ENCODE measurements around the gene JADE1.

The JADE1 gene

GRCh38 chr4:128809477-128810330 is at the start of gene JADE1:
Gene JADE1, plus strand, starts transcription at chr4:128809700. Its CDS starts 22,059 bp downstream, at chr4:128831759.
- TF ChIP-seq JUND (IDR thresholded peaks at IDR 0.05; ENCODE audit: low read depth), result no peak
- DNase-seq (ENCODE audit: low read depth in 1 of 2, low spot score in 1 of 2), result peak; percentile 79 to 94
- in situ Hi-C loops (cut with HindIII; ENCODE audit: low pct_unique_long_range_greater_than_20kb, low sequenced_read_pairs), result no loop called here

- DNase-seq (ENCODE audit: low read depth in 1 of 2, low spot score in 1 of 2), result no peak
- TF ChIP-seq JUND (IDR thresholded peaks at IDR 0.05; ENCODE audit: low read depth), result no peak
- in situ Hi-C loops (cut with HindIII; ENCODE audit: low pct_unique_long_range_greater_than_20kb, low sequenced_read_pairs), result no loop called here
These were observed 42.7 kb upstream of the JADE1 start for GRCh38 chr4:128766781-128767180.

GRCh38 chr4:128768373-128768996 is 41.0 kb upstream of the JADE1 start:
- in situ Hi-C loops (cut with HindIII; ENCODE audit: low pct_unique_long_range_greater_than_20kb, low sequenced_read_pairs), result no loop called here
- no peak for TF ChIP-seq JUND (IDR thresholded peaks at IDR 0.05; ENCODE audit: low read depth)

DNA sequence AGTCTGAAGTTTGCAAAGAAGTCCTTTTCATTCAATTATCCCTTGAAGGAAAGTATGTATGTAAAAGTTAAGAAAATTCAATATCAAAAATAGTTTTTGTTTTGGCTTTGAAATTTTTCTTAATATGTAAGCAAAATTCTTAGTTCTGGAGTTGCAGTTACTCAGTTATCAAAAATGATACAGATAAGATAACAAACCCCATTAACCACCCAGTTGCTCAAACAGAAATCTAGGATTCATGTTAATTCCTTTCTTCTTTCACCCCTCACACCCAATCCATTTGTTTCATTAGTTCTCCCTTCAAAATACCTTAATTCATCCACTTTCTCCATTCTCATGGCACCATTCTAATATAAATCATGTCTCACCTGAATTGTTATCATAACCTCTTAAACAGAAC is 40.5 kb upstream of the JADE1 start:
- TF ChIP-seq JUND (IDR thresholded peaks at IDR 0.05; ENCODE audit: low read depth), result no peak
- in situ Hi-C loops (cut with HindIII; ENCODE audit: low pct_unique_long_range_greater_than_20kb, low sequenced_read_pairs), result no loop called here

More at GRCh38 chr4:128768373-128768996, 41.0 kb upstream of the JADE1 start:
- no peak for DNase-seq (ENCODE audit: low read depth in 1 of 2, low spot score in 1 of 2)

GRCh38 chr4:128770807-128771206 is 38.7 kb upstream of the JADE1 start:
- DNase-seq (ENCODE audit: low read depth in 1 of 2, low spot score in 1 of 2), result no peak

More for the DNA sequence above, 40.5 kb upstream of the JADE1 start:
- DNase-seq (ENCODE audit: low read depth in 1 of 2, low spot score in 1 of 2), result no peak

DNA sequence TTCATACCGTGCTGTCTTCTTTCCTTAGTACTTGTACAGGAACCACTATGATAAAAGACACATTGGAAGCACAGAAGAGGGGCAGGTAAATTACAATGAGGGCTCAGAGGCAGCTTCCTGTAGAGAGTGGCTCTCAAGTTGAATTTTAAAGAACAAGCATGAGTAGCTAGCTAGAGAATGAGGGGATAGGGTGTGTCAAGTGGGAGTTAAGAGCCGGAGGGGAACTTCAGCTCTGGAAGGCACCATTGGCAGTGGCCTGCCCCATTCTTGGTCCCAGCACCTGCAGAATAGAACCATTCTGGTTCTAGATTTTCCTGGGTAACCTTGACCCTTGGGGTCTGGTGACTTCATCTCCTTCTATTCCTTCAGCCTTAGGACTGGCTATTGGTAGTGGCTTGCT is 34.0 kb upstream of the JADE1 start:
- TF ChIP-seq JUND (IDR thresholded peaks at IDR 0.05; ENCODE audit: low read depth), result no peak
- no peak for DNase-seq (ENCODE audit: low read depth in 1 of 2, low spot score in 1 of 2)
- in situ Hi-C loops (cut with HindIII; ENCODE audit: low pct_unique_long_range_greater_than_20kb, low sequenced_read_pairs), result no loop called here

More at GRCh38 chr4:128770807-128771206, 38.7 kb upstream of the JADE1 start:
- in situ Hi-C loops (cut with HindIII; ENCODE audit: low pct_unique_long_range_greater_than_20kb, low sequenced_read_pairs), result no loop called here
- TF ChIP-seq JUND (IDR thresholded peaks at IDR 0.05; ENCODE audit: low read depth), result no peak

DNA sequence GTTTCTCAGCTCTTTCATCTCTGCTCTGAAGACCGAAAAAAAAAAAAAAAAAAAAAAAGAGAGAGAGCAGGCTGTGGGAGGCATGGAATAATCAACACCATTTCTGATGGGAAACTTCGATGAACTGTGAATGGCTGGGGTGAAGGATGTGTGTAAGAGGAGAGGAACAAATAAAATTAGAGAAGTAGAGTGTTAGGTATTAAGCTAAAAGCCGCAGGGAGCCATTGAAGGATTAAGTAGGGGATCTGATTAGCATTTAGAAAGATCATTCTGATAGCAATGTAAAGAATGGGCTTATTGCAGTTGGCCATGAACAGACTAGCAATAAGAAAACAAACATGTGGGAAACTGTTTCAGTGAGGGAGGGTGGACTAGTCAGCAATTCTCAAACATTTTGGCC is 33.6 kb upstream of the JADE1 start:
- no peak for DNase-seq (ENCODE audit: low read depth in 1 of 2, low spot score in 1 of 2)
- no peak for TF ChIP-seq JUND (IDR thresholded peaks at IDR 0.05; ENCODE audit: low read depth)
- in situ Hi-C loops (cut with HindIII; ENCODE audit: low pct_unique_long_range_greater_than_20kb, low sequenced_read_pairs), result no loop called here

GRCh38 chr4:128776794-128777216 is 32.7 kb upstream of the JADE1 start:
- TF ChIP-seq JUND (IDR thresholded peaks at IDR 0.05; ENCODE audit: low read depth), result no peak
- in situ Hi-C loops (cut with HindIII; ENCODE audit: low pct_unique_long_range_greater_than_20kb, low sequenced_read_pairs), result no loop called here
- no peak for DNase-seq (ENCODE audit: low read depth in 1 of 2, low spot score in 1 of 2)

- DNase-seq (ENCODE audit: low read depth in 1 of 2, low spot score in 1 of 2), result no peak
- TF ChIP-seq JUND (IDR thresholded peaks at IDR 0.05; ENCODE audit: low read depth), result no peak
These were observed 28.8 kb upstream of the JADE1 start for GRCh38 chr4:128780688-128781087.

GRCh38 chr4:128782076-128782715 is 27.3 kb upstream of the JADE1 start:
- in situ Hi-C loops (cut with HindIII; ENCODE audit: low pct_unique_long_range_greater_than_20kb, low sequenced_read_pairs), result no loop called here
- peak; percentile 17 to 44 for DNase-seq (ENCODE audit: low read depth in 1 of 2, low spot score in 1 of 2)
- TF ChIP-seq JUND (IDR thresholded peaks at IDR 0.05; ENCODE audit: low read depth), result no peak

More at GRCh38 chr4:128780688-128781087, 28.8 kb upstream of the JADE1 start:
- in situ Hi-C loops (cut with HindIII; ENCODE audit: low pct_unique_long_range_greater_than_20kb, low sequenced_read_pairs), result no loop called here

GRCh38 chr4:128782875-128783614 is 26.5 kb upstream of the JADE1 start:
- no peak for DNase-seq (ENCODE audit: low read depth in 1 of 2, low spot score in 1 of 2)
- in situ Hi-C loops (cut with HindIII; ENCODE audit: low pct_unique_long_range_greater_than_20kb, low sequenced_read_pairs), result no loop called here
- TF ChIP-seq JUND (IDR thresholded peaks at IDR 0.05; ENCODE audit: low read depth), result no peak
